ENCODE data around the gene GGA1.

DNA sequence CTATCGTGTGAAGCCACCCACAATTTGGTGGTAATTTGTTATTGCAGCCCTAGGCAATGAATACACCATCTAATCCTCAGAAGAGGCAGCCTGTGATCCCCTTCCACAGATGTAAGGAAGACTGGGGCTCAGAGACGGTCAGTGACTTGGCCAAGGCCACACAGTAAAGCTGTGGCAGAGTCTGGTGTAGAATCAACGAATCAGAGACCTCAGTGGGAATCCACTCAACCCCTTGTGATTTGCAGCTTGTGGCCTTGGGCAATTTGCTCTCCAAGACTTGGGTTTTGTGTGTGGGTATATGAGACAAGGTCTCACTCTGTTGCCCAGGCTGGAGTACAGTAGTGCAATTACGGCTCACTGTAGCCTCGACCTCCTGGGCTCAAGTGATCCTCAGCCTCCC, 30.6 kb upstream of the GGA1 start:
- TF ChIP-seq, protein P1, sequence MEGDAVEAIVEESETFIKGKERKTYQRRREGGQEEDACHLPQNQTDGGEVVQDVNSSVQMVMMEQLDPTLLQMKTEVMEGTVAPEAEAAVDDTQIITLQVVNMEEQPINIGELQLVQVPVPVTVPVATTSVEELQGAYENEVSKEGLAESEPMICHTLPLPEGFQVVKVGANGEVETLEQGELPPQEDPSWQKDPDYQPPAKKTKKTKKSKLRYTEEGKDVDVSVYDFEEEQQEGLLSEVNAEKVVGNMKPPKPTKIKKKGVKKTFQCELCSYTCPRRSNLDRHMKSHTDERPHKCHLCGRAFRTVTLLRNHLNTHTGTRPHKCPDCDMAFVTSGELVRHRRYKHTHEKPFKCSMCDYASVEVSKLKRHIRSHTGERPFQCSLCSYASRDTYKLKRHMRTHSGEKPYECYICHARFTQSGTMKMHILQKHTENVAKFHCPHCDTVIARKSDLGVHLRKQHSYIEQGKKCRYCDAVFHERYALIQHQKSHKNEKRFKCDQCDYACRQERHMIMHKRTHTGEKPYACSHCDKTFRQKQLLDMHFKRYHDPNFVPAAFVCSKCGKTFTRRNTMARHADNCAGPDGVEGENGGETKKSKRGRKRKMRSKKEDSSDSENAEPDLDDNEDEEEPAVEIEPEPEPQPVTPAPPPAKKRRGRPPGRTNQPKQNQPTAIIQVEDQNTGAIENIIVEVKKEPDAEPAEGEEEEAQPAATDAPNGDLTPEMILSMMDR (IDR thresholded peaks at IDR 0.05) = no peak
- TF ChIP-seq POLR2A (IDR thresholded peaks at IDR 0.05) = no peak
